GM18508 (cell line): ENCODE data around the gene ZBTB7C.

Experiments used
- ATAC-seq: cut with Tn5 transposase; IDR thresholded peaks from one replicate; pipeline ENCODE4 v1.9.1; 2021; ENCODE audit warnings: moderate number of reproducible peaks; ENCODE audit not compliant: insufficient read depth, unreplicated experiment

Gene ZBTB7C

GRCh38 chr18:48057018-48057417 is 352.2 kb downstream of the ZBTB7C start:
- ATAC-seq: no peak

- no peak for ATAC-seq
Observed at GRCh38 chr18:48055351-48055750, 353.8 kb downstream of the ZBTB7C start.

GRCh38 chr18:48053881-48054816 is 355.0 kb downstream of the ZBTB7C start:
- no peak for ATAC-seq

GRCh38 chr18:48052842-48053241 is 356.3 kb downstream of the ZBTB7C start:
- ATAC-seq: no peak

GRCh38 chr18:48051945-48052840 is 357.0 kb downstream of the ZBTB7C start:
- no peak for ATAC-seq

- ATAC-seq: no peak
Observed at GRCh38 chr18:48050176-48050575, 359.0 kb downstream of the ZBTB7C start.

- no peak for ATAC-seq
Observed at GRCh38 chr18:48049757-48050156, 359.4 kb downstream of the ZBTB7C start.

GRCh38 chr18:48048251-48048650 is 360.9 kb downstream of the ZBTB7C start:
- no peak for ATAC-seq

GRCh38 chr18:48046843-48047242 is 362.3 kb downstream of the ZBTB7C start:
- ATAC-seq: no peak

- no peak for ATAC-seq
Observed at GRCh38 chr18:48045744-48046143, 363.4 kb downstream of the ZBTB7C start.

- ATAC-seq: no peak
Observed at GRCh38 chr18:48044944-48045343, 364.2 kb downstream of the ZBTB7C start.

GRCh38 chr18:48043166-48043565 is 366.0 kb downstream of the ZBTB7C start:
- ATAC-seq: no peak

- ATAC-seq: no peak
Observed at GRCh38 chr18:48042431-48042830, 366.8 kb downstream of the ZBTB7C start.

GRCh38 chr18:48040457-48041110 is 368.6 kb downstream of the ZBTB7C start:
- ATAC-seq: no peak

- ATAC-seq: no peak
Observed at GRCh38 chr18:48039769-48040215, 369.4 kb downstream of the ZBTB7C start.

- no peak for ATAC-seq
Observed at GRCh38 chr18:48038636-48039035, 370.5 kb downstream of the ZBTB7C start.

- no peak for ATAC-seq
Observed at GRCh38 chr18:48037481-48038271, 371.5 kb downstream of the ZBTB7C start.

GRCh38 chr18:48036641-48037421 is 372.4 kb downstream of the ZBTB7C start:
- ATAC-seq: no peak

- ATAC-seq: no peak
Observed at GRCh38 chr18:48036226-48036625, 373.0 kb downstream of the ZBTB7C start.
